ENCODE measurements around the gene USP33. TPM values are rescaled to one million over a fixed set of nuclear protein-coding genes. Genes with fewer than 3 reads are reported as not detected.

Gene USP33
- total and polyA plus RNA-seq, 9 of the 15 experiments (the other 6 are each of a cell fraction or from before 2014, with no cell fraction given), result 22.4 to 83.5 (median 44.7) TPM

GRCh38 chr1:77744576-77744975 lies 15.1 kb downstream of the USP33 start (continued):
- TF ChIP-seq THRB (CRISPR knock-in tag; conservative IDR thresholded peaks at IDR 0.05) (no peak), C11orf30 (IDR thresholded peaks at IDR 0.05; ENCODE audit: low read depth) (peak; percentile 59), ZBTB43 (CRISPR knock-in tag; IDR thresholded peaks at IDR 0.05) (no peak), MGA (IDR thresholded peaks at IDR 0.05) (peak; percentile 55), CHCHD3 (CRISPR knock-in tag; IDR thresholded peaks at IDR 0.05) (no peak), MAFG (tag; conservative IDR thresholded peaks at IDR 0.05) (0 out of 2 replicates have a peak, but pooled peaks have one; percentile 21), SUPT5H (IDR thresholded peaks at IDR 0.05) (no peak), TEAD4 (IDR thresholded peaks at IDR 0.05; ENCODE audit: low read length) (peak; percentile 30; the same call in 1 of the 2 replicates), TEAD4 (CRISPR knock-in tag; IDR thresholded peaks at IDR 0.05; ENCODE audit: borderline replicate concordance) (no peak), NFIC (IDR thresholded peaks at IDR 0.05) (peak; percentile 43; the same call in 1 of the 2 replicates)
